Thoracic aorta (tissue), 2 donors: ENCODE data around the gene CHAF1A. TPM values are rescaled to one million over a fixed set of nuclear protein-coding genes. Genes with fewer than 3 reads are reported as not detected.

ENCODE experiments used
- ATAC-seq: fragments of 150-250 bp; one replicate; pipeline ENCODE4 v1.8.0; 2017; ENCODE audit warnings: low read depth; ENCODE audit not compliant: insufficient number of reproducible peaks, low FRiP score
- DNase-seq: peaks from one replicate; pipeline ENCODE4 v3.0.0-alpha.2; 2020; ENCODE audit warnings: low spot score
- H3K27ac ChIP-seq, 2 donors: fragments of 200-600 bp; sonication (generic); 1 replicate in 1 of 2; 2 replicates in 1 of 2; pipeline ENCODE4 v1.5.1; 2016; ENCODE audit warnings: mild to moderate bottlenecking in 2 of 2, moderate library complexity in 2 of 2
- H3K27me3 ChIP-seq: fragments of 200-600 bp; sonication (generic); replicated peaks from 2 replicates; pipeline ENCODE4 v1.6.0; 2016; ENCODE audit warnings: mild to moderate bottlenecking; ENCODE audit not compliant: insufficient read depth
- H3K36me3 ChIP-seq: fragments of 200-600 bp; sonication (generic); one replicate; pipeline ENCODE4 v1.5.1; 2016
- H3K4me1 ChIP-seq, 2 donors: fragments of 200-600 bp; sonication (generic); 1 replicate in 1 of 2; 2 replicates in 1 of 2; pipeline versions ENCODE4 v1.5.1 to v1.6.0; 2016; ENCODE audit warnings: low read depth in 2 of 2, mild to moderate bottlenecking in 1 of 2; ENCODE audit not compliant: control insufficient read depth in 1 of 2
- H3K4me3 ChIP-seq: fragments of 200-600 bp; sonication (generic); 2 replicates; pipeline ENCODE4 v1.5.1; 2016; ENCODE audit warnings: mild to moderate bottlenecking
- H3K9me3 ChIP-seq: fragments of 200-600 bp; sonication (generic); 2 replicates; pipeline ENCODE4 v1.5.1; 2016
- total RNA-seq, 2 donors: library from RNA; depleted of rRNA; stranded (reverse); fragments of >200 nt; gene quantifications; one replicate each; pipeline versions ENCODE4 v1.1.0 to v1.2.3, GENCODE V29; 2016
- TF ChIP-seq, protein P1 (sequence below): fragments of 200-600 bp; sonication (generic); IDR thresholded peaks from one replicate; pipeline ENCODE4 v1.5.1; 2019; ENCODE audit warnings: antibody characterized with exemption

The CHAF1A gene
- total RNA-seq, 2 donors from 2014 or later: 3.2 to 5.8 TPM

DNA sequence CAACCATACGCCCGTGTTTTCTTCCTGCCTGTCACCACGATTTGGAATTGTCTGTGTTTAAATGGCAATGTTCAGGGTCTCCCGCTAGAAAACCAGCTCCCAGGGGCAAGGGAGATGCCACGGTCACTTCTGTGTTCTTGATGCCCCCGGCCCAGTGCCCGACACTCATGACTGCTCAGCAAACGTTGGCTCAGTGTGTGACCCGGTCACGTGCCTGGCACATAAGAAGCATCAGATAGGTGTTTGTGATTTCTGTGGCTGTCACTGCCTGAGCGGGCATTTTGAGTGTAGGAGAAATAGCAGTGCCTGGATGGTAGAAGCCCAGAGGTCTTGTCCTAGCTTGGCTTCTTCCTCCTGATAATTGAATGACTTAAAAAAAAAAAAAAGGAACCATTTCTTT lies 85.1 kb downstream of the CHAF1A start:
- no peaks in the 10 kb centered on the region for H3K4me1 ChIP-seq
- TF ChIP-seq, protein P1, sequence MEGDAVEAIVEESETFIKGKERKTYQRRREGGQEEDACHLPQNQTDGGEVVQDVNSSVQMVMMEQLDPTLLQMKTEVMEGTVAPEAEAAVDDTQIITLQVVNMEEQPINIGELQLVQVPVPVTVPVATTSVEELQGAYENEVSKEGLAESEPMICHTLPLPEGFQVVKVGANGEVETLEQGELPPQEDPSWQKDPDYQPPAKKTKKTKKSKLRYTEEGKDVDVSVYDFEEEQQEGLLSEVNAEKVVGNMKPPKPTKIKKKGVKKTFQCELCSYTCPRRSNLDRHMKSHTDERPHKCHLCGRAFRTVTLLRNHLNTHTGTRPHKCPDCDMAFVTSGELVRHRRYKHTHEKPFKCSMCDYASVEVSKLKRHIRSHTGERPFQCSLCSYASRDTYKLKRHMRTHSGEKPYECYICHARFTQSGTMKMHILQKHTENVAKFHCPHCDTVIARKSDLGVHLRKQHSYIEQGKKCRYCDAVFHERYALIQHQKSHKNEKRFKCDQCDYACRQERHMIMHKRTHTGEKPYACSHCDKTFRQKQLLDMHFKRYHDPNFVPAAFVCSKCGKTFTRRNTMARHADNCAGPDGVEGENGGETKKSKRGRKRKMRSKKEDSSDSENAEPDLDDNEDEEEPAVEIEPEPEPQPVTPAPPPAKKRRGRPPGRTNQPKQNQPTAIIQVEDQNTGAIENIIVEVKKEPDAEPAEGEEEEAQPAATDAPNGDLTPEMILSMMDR: no peak
- no peak overlapping the region for H3K27ac ChIP-seq
- H3K9me3 ChIP-seq: no peaks in the 10 kb centered on the region
- no peaks in the 10 kb centered on the region for H3K27me3 ChIP-seq
- no peak for DNase-seq
- peaks cover 37% of the 10 kb centered on the region for H3K36me3 ChIP-seq
- ATAC-seq: no peak
- no peak overlapping the region for H3K4me3 ChIP-seq

DNA sequence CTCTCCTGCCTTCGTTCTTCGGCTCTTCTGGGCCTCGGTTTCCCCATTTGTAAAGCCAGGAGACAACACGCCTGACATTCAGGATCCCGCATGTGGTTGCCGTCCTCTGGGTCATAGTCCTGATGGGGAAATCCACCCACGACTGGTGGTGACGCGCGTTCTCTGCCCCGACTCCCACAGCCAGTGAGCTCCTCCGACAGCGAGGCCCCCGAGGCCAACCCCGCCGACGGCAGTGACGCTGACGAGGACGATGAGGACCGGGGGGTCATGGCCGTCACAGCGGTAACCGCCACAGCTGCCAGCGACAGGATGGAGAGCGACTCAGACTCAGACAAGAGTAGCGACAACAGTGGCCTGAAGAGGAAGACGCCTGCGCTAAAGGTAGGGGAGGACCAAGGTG lies 86.1 kb downstream of the CHAF1A start:
- Histone ChIP-seq H3K9me3 (no peaks in the 10 kb centered on the region), H3K4me1 (no peaks in the 10 kb centered on the region), H3K4me3 (no peak overlapping the region), H3K27me3 (no peaks in the 10 kb centered on the region), H3K27ac (no peak overlapping the region), H3K36me3 (peaks cover 31% of the 10 kb centered on the region)
- no peak for ATAC-seq
- TF ChIP-seq, protein P1: no peak
- no peak for DNase-seq

- Histone ChIP-seq H3K4me1 (no peaks in the 10 kb centered on the region), H3K9me3 (no peaks in the 10 kb centered on the region), H3K36me3 (peaks cover 39% of the 10 kb centered on the region), H3K27me3 (no peaks in the 10 kb centered on the region), H3K27ac (no peak overlapping the region), H3K4me3 (no peak overlapping the region)
- TF ChIP-seq, protein P1: no peak
- ATAC-seq: no peak
- no peak for DNase-seq
Observed at GRCh38 chr19:4491446-4491845, 89.0 kb downstream of the CHAF1A start.

DNA sequence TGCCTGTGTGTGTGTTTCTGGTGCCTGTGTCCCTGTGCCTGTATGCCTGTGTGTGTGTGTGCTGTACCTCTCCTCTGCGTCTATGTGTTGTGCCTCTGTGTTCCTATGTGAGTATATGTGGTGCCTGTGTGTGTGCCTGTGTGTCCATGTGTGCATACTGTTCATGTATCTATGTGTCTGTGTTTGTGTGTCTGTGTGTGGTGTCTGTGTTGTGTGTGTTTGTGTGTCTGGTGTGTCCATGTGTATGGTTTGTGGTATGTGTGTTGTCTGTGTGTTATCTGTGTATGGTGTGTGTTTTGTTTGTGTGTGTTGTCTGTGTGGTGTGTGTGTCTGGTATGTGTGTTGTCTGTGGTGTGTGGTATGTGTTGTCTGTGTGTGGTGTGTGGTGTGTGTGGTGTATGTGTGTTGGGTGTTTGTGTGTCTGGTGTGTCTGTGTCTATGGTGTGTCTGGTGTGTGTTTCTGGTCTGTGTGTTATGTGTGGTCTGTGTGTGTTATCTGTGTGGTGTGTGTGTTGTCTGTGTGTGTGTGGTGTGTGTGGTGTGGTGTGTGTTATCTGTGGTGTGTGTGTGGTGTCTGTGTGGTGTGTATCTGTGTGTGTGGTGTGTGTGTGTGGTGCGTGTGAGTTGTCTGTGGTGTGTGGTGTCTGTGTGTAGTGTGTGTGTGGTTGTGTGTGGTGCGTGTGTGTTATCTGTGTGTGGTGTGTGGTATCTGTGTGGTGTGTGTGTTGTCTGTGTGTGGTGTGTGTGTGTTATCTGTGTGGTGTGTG lies 90.1 kb downstream of the CHAF1A start:
- H3K4me3 ChIP-seq: no peak overlapping the region
- H3K27ac ChIP-seq: no peak overlapping the region
- no peak for ATAC-seq
- DNase-seq: no peak
- no peaks in the 10 kb centered on the region for H3K9me3 ChIP-seq
- H3K36me3 ChIP-seq: peaks cover 35% of the 10 kb centered on the region
- H3K4me1 ChIP-seq: no peaks in the 10 kb centered on the region
- H3K27me3 ChIP-seq: no peaks in the 10 kb centered on the region
- TF ChIP-seq, protein P1: no peak

Other genes with a start within 250 kb of the CHAF1A start
- gene CREB3L3, start 249.0 kb upstream of the CHAF1A start, total RNA-seq: not detected
- 10 to 100 TPM; 21.7 to 30.9 TPM for gene SIRT6, start 220.1 kb upstream of the CHAF1A start, total RNA-seq
- 1 to 10 TPM in 1 of 2 donors, under 1 TPM in 1; 0.28 to 1.1 TPM for gene ANKRD24, start 220.0 kb upstream of the CHAF1A start, total RNA-seq
- gene EBI3, start 173.1 kb upstream of the CHAF1A start, total RNA-seq: 10 to 100 TPM in 1 of 2 donors, 1 to 10 TPM in 1; 1.9 to 16.1 TPM
- 10 to 100 TPM; 17.5 to 25.5 TPM for gene YJU2, start 155.6 kb upstream of the CHAF1A start, total RNA-seq
- not detected for gene SHD, start 123.4 kb upstream of the CHAF1A start, total RNA-seq
- gene TMIGD2, start 100.3 kb upstream of the CHAF1A start, total RNA-seq: 1 to 10 TPM in 1 of 2 donors, not detected in 1; 1.8 TPM
- not detected for gene FSD1, start 98.0 kb upstream of the CHAF1A start, total RNA-seq
- gene STAP2, start 63.8 kb upstream of the CHAF1A start, total RNA-seq: not detected
- gene MPND, start 59.1 kb upstream of the CHAF1A start, total RNA-seq: 10 to 100 TPM in 1 of 2 donors, 1 to 10 TPM in 1; 5.8 to 10.8 TPM
- 10 to 100 TPM; 47.3 to 56.9 TPM for gene SH3GL1, start 2.1 kb upstream of the CHAF1A start, total RNA-seq
- 10 to 100 TPM; 51.1 to 68.5 TPM for gene UBXN6, start 55.2 kb downstream of the CHAF1A start, total RNA-seq
- 10 to 100 TPM; 22.7 to 40.3 TPM for gene HDGFL2, start 69.7 kb downstream of the CHAF1A start, total RNA-seq
- gene PLIN4, start 115.8 kb downstream of the CHAF1A start, total RNA-seq: 1 to 10 TPM; 3.4 to 7.1 TPM
- gene PLIN5, start 132.6 kb downstream of the CHAF1A start, total RNA-seq: 1 to 10 TPM; 4.0 to 4.5 TPM
- gene LRG1, start 137.4 kb downstream of the CHAF1A start, total RNA-seq: 10 to 100 TPM in 1 of 2 donors, under 1 TPM in 1; 0.41 to 13.5 TPM
- gene SEMA6B, start 157.0 kb downstream of the CHAF1A start, total RNA-seq: 10 to 100 TPM in 1 of 2 donors, 1 to 10 TPM in 1; 3.4 to 17.4 TPM
- gene TNFAIP8L1, start 236.9 kb downstream of the CHAF1A start, total RNA-seq: 1 to 10 TPM; 4.2 to 4.3 TPM